SJCRH30 (cell line): Measurements from ENCODE around the gene CD1E. TPM values are rescaled to one million over a fixed set of nuclear protein-coding genes. Genes with fewer than 3 reads are reported as not detected.
"Not testable (repeated sequence)": the region's sequence is repeated elsewhere in the genome, so short reads cannot be mapped to it uniquely, and the experiment has no call there.

Source experiments
- DNase-seq, 2 experiments: peaks; one replicate each; pipeline ENCODE4 v3.0.0-alpha.2; 2015 to 2020
- H3K27ac ChIP-seq: fragments of 250-450 bp; sonication (Bioruptor Pico); 2 replicates; pipeline ENCODE4 v1.5.1; 2020; ENCODE audit warnings: mild to moderate bottlenecking, moderate library complexity
- H3K27me3 ChIP-seq: fragments of 250-450 bp; sonication (Bioruptor Pico); 2 replicates; pipeline ENCODE4 v1.5.1; 2020; ENCODE audit warnings: mild to moderate bottlenecking, moderate library complexity
- H3K36me3 ChIP-seq: fragments of 250-450 bp; sonication (Bioruptor Pico); 2 replicates; pipeline ENCODE4 v1.5.1; 2020; ENCODE audit warnings: mild to moderate bottlenecking, moderate library complexity
- H3K4me1 ChIP-seq: fragments of 250-450 bp; sonication (Bioruptor Pico); 2 replicates; pipeline ENCODE4 v1.5.1; 2020; ENCODE audit warnings: mild to moderate bottlenecking, moderate library complexity
- H3K4me3 ChIP-seq: fragments of 250-450 bp; sonication (Bioruptor Pico); 2 replicates; pipeline ENCODE4 v1.5.1; 2020; ENCODE audit warnings: mild to moderate bottlenecking, moderate library complexity
- H3K9me3 ChIP-seq: fragments of 250-450 bp; sonication (Bioruptor Pico); replicated peaks from 2 replicates; pipeline ENCODE4 v1.5.1; 2020; ENCODE audit warnings: mild to moderate bottlenecking, moderate library complexity
- total RNA-seq: library from RNA; depleted of rRNA; stranded (reverse); fragments of >200 nt; shearing (Covaris generic); gene quantifications from 2 replicates; pipeline ENCODE4 v1.2.3, GENCODE V29; 2014

The CD1E gene
- total RNA-seq, 1 experiment from 2014 or later = 0.34 TPM

DNA sequence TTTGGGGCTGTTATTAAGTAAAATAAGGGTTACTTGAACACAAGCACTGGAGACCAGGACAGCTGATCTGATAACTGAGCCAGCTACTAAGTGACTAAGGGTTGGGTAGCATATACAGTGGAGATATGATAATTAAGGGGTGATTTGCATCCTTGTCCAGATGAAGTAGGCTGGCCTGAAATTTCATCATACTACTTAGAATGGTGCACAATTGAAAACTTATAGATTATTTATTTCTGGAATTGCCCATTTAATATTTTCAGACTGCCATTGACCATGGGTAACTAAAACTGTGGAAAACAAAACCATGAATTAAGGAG lies 18.5 kb upstream of the CD1E start:
- Histone ChIP-seq H3K27me3 (no peaks in the 10 kb centered on the region), H3K36me3 (no peaks in the 10 kb centered on the region), H3K4me1 (no peaks in the 10 kb centered on the region), H3K4me3 (no peak overlapping the region), H3K9me3 (no peaks in the 10 kb centered on the region), H3K27ac (no peak overlapping the region)
- DNase-seq = no peak

DNA sequence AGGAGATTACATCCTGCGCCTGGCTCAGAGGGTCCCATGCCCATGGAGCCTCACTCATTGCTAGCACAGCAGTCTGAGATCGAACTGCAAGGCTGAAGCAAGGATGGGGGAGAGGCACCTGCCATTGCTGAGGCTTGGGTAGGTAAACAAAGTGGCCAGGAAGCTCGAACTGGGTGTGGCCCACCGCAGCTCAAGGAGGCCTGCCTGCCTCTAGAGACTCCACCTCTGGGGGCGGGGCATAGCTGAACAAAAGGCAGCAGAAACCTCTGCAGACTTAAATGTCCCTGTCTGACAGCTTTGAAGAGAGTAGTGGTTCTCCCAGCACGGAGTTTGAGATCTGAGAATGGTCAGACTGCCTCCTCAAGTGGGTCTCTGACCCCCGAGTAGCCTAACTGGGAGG lies 17.3 kb upstream of the CD1E start:
- not testable (repeated sequence) for H3K36me3 ChIP-seq, H3K27ac ChIP-seq, DNase-seq, H3K9me3 ChIP-seq, H3K27me3 ChIP-seq, H3K4me3 ChIP-seq, H3K4me1 ChIP-seq

DNA sequence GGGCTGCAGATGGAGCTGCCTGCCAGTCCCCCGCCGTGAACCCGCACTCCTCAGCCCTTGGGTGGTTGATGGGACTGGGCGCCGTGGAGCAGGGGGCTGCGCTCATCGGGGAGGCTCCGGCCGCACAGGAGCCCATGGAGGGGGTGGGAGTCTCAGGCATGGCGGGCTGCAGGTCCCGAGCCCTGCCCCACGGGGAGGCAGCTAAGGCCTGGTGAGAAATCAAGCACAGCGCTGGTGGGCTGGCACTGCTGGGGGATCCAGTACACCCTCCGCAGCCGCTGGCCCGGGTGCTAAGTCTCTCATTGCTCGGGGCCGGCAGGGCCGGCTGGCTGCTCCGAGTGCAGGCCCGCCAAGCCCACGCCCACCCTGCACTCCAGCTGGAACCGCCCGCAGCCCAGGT lies 4.7 kb upstream of the CD1E start:
- not testable (repeated sequence) for H3K27me3 ChIP-seq, H3K4me1 ChIP-seq, H3K4me3 ChIP-seq, H3K36me3 ChIP-seq, DNase-seq, H3K27ac ChIP-seq, H3K9me3 ChIP-seq

DNA sequence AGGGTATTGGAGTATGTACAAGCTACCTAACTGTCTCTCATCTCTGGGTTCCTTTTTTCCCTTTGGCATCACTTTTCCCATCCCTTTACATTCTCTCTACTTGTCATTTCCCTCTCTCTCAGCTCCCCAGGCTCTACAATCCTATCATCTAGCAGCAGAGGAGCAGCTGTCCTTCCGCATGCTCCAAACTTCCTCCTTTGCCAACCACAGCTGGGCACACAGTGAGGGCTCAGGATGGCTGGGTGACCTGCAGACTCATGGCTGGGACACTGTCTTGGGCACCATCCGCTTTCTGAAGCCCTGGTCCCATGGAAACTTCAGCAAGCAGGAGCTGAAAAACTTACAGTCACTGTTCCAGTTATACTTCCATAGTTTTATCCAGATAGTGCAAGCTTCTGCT lies 561 bp downstream of the CD1E start:
- H3K4me1 ChIP-seq = no peaks in the 10 kb centered on the region
- no peaks in the 10 kb centered on the region for H3K9me3 ChIP-seq
- DNase-seq = no peak
- H3K27ac ChIP-seq = no peak overlapping the region
- no peaks in the 10 kb centered on the region for H3K27me3 ChIP-seq
- no peak overlapping the region for H3K4me3 ChIP-seq
- H3K36me3 ChIP-seq = no peaks in the 10 kb centered on the region

DNA sequence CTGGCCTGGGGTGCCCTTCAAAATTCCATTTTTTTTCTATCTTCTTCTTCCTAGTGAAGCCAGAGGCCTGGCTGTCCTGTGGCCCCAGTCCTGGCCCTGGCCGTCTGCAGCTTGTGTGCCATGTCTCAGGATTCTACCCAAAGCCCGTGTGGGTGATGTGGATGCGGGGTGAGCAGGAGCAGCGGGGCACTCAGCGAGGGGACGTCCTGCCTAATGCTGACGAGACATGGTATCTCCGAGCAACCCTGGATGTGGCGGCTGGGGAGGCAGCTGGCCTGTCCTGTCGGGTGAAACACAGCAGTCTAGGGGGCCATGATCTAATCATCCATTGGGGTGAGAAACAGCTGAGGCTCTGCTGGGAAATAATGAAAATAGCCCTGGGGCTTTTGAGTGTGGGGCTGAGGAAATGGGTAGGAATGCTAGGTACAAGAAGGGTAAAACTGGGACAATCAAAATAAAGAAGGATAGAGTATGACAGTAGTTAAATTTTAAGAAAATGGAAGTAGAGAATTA lies 2.1 kb downstream of the CD1E start:
- Histone ChIP-seq H3K4me3 (no peak overlapping the region), H3K4me1 (no peaks in the 10 kb centered on the region), H3K27me3 (no peaks in the 10 kb centered on the region), H3K36me3 (no peaks in the 10 kb centered on the region), H3K9me3 (no peaks in the 10 kb centered on the region), H3K27ac (no peak overlapping the region)
- DNase-seq = peak; percentile 45 to 51

DNA sequence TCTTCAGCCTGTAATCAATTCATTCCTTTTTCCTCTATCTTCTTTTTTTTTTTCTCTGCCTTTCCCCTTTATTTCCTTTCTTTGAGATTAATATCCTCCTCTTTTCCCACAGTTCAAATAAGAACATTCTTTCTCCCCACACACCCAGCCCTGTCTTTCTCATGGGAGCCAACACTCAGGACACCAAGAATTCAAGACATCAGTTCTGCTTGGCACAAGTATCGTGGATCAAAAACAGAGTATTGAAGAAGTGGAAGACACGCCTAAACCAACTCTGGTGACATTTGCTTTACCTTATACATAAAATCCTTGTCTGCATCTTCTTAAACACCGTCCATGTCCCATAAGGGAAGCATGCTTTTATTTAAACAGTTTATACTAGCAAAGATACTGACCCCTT lies 2.9 kb downstream of the CD1E start:
- Histone ChIP-seq H3K9me3 (no peaks in the 10 kb centered on the region), H3K4me3 (no peak overlapping the region), H3K4me1 (no peaks in the 10 kb centered on the region), H3K27ac (no peak overlapping the region), H3K36me3 (no peaks in the 10 kb centered on the region), H3K27me3 (no peaks in the 10 kb centered on the region)
- no peak for DNase-seq

DNA sequence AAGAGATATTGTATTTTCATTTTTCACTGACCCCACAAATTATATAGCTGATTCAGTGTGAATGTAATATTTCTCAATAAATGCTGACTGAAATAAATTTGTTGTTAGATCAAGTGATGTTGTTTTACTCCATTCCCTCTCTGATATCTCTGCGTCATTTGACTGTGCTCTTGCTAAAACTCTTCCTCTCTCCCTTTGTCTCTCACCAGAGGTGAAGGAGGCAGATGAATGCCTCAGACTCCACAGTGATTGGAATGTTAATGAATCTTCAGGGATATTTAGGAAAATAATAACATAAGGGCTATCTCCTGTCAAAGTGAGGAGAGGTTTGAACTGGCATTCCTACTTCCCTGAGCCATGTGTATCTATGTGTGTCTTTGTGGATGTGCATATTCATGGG lies 3.7 kb downstream of the CD1E start:
- H3K27me3 ChIP-seq = no peaks in the 10 kb centered on the region
- H3K4me1 ChIP-seq = no peaks in the 10 kb centered on the region
- H3K4me3 ChIP-seq = no peak overlapping the region
- H3K27ac ChIP-seq = no peak overlapping the region
- H3K36me3 ChIP-seq = no peaks in the 10 kb centered on the region
- DNase-seq = no peak
- no peaks in the 10 kb centered on the region for H3K9me3 ChIP-seq

DNA sequence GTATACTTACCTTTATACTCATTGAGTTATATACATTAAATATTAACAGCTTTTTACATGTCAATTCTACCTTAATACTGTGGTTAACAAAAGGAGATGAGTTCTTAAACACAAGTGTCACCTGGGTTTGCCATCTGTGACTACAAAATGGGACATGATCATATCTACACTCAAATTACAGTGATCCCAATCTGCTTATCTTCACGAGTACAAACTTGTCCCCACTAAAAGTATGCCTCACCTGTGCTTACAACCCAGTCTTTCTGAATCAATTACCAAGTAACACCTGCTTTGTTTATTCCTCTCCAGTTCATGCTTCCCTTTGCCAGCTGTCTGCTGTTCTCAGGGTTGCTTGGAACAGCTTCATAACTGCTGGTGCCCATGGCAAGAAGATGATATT lies 8.8 kb downstream of the CD1E start:
- H3K4me3 ChIP-seq = no peak overlapping the region
- no peak for DNase-seq
- no peaks in the 10 kb centered on the region for H3K27me3 ChIP-seq
- no peaks in the 10 kb centered on the region for H3K9me3 ChIP-seq
- no peak overlapping the region for H3K27ac ChIP-seq
- H3K4me1 ChIP-seq = no peaks in the 10 kb centered on the region
- no peaks in the 10 kb centered on the region for H3K36me3 ChIP-seq

DNA sequence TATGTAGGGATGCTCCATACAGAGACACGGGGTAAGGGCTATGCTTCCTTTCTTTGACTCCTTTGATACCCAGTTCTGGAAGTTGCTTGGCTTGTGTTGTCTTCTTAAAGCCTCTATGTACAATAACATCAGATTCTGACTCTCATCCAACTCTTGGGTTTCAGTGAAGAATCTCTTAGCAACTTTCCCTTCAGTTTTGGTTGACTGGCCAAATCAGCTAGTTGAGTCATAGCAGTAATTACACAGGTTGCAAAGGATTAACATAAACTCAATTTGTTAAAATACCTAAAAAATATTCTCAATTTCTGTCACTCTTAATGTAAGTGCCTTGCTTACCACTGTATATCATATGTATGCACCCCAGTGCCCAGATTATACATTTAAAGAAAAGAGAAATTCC lies 9.2 kb downstream of the CD1E start:
- Histone ChIP-seq H3K4me1 (no peaks in the 10 kb centered on the region), H3K27ac (no peak overlapping the region), H3K27me3 (no peaks in the 10 kb centered on the region), H3K36me3 (no peaks in the 10 kb centered on the region), H3K4me3 (no peak overlapping the region), H3K9me3 (no peaks in the 10 kb centered on the region)
- no peak for DNase-seq

DNA sequence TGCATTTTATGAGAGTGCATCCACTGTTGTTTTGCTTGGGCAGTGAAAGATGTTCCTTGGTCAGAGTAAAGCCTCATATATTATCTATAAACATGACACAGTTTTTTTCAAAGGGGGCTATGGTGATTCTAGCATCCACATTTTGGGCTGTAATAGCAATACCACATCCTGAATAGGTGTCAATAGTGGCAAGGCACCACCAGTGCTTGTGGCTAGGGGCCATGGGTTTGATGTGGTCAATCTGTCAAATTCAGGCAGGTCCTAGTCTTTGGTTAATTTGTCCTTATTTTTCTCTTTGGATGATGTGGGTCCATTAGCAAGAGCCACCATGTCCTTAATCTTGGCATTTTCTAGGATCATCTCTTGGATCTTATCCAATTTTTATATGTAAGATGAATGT lies 13.1 kb downstream of the CD1E start:
- Histone ChIP-seq H3K4me1 (no peaks in the 10 kb centered on the region), H3K4me3 (no peak overlapping the region), H3K27ac (no peak overlapping the region), H3K27me3 (no peaks in the 10 kb centered on the region), H3K9me3 (no peaks in the 10 kb centered on the region), H3K36me3 (no peaks in the 10 kb centered on the region)
- DNase-seq = no peak

DNA sequence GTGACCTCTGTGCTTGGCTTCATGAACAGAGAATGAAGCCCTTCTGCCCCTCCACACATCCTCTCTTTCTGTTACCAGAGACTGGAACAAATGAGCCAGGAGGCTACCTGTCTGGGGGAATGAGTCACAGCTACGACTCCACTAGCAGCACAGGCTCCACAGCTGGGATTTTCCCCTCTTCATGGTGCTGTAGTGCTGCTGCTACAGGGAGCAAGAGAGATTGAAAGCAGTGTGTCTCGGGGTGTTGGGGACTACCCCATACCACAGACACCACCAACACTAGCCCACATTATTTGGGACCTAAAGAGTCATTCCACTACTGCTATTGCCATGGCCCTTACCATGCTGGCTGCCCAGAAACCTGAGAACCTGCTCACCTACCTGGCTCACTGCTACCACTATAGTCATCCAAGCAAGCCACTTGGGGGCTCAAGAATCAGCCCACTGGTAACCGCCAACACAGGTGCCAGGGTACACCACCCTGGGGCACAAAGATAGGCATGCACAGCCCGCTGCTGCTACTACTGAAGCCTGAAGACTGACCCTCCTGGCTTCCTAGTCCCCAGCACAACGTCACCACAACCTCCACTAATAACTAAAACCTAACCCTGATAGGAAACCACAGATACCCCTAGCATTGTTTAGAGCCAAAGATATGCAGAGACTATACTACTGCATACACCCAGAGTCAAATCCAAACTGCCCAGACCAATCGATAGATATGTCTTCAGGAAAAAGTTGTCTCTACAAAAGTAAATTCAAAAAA lies 17.7 kb downstream of the CD1E start:
- no peaks in the 10 kb centered on the region for H3K36me3 ChIP-seq
- no peaks in the 10 kb centered on the region for H3K27me3 ChIP-seq
- H3K9me3 ChIP-seq = no peaks in the 10 kb centered on the region
- no peak for DNase-seq
- no peaks in the 10 kb centered on the region for H3K4me1 ChIP-seq
- H3K4me3 ChIP-seq = no peak overlapping the region
- no peak overlapping the region for H3K27ac ChIP-seq

DNA sequence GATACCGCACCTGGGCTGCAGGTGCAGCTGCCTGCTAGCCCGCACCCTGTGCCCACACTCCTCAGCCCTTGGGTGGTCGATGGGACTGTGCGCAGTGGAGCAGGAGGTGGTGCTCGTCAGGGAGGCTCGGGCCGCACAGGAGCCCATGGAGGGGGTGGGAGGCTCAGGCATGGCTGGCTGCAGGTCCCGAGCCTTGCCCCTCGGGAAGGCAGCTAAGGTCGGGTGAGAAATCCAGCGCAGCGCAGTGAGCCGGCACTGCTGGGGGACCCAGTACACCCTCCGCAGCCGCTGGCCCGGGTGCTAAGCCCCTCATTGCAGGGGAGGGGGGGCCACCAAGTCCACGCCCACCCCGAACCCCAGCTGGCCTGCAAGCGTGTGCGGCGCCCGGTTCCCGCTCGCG lies 20.4 kb downstream of the CD1E start:
- H3K36me3 ChIP-seq, H3K27me3 ChIP-seq, H3K4me3 ChIP-seq, H3K4me1 ChIP-seq, H3K9me3 ChIP-seq, DNase-seq, H3K27ac ChIP-seq: not testable (repeated sequence)

DNA sequence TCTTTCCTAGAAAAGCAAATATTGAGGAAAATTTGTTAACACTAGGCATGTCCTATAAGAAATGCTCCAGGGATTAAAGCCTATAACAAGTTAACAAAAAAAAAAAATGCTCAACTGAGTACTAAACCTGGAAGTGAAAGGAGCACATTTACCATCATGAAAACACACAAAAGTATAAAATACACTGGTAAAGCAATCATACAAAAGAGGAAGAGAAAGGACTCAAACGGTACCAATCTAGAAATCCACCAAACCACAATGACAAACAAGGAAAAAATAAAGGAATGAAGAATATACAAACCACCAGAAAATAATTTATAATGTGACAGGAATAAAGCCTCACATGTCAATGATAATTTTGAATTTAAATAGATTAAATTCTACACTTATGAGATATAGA lies 21.2 kb downstream of the CD1E start:
- Histone ChIP-seq H3K27me3 (no peaks in the 10 kb centered on the region), H3K36me3 (no peaks in the 10 kb centered on the region), H3K4me3 (no peak overlapping the region), H3K9me3 (no peaks in the 10 kb centered on the region), H3K27ac (no peak overlapping the region), H3K4me1 (no peaks in the 10 kb centered on the region)
- no peak for DNase-seq

DNA sequence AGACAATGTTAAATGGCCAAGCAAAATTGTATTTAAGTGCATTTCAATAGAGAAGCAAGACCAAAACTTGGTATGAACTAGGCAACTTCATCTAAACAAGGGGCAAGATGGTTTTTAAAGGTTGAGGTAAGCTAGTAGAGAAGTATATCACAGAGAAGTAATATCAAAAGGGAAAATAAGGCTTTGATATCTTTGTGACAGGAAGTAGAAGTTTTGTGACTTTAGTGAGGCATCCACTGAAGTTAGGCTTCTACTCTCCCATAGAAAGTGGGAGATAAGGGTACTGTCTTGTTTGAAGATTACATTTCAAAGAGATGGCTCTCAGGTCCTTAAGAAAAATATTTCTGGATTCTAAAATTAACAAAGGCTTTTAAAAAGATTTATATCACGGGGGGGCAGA lies 36.6 kb downstream of the CD1E start:
- no peak overlapping the region for H3K27ac ChIP-seq
- no peaks in the 10 kb centered on the region for H3K27me3 ChIP-seq
- no peak for DNase-seq
- no peak overlapping the region for H3K4me3 ChIP-seq
- H3K4me1 ChIP-seq = no peaks in the 10 kb centered on the region
- H3K9me3 ChIP-seq = no peaks in the 10 kb centered on the region
- no peaks in the 10 kb centered on the region for H3K36me3 ChIP-seq

DNA sequence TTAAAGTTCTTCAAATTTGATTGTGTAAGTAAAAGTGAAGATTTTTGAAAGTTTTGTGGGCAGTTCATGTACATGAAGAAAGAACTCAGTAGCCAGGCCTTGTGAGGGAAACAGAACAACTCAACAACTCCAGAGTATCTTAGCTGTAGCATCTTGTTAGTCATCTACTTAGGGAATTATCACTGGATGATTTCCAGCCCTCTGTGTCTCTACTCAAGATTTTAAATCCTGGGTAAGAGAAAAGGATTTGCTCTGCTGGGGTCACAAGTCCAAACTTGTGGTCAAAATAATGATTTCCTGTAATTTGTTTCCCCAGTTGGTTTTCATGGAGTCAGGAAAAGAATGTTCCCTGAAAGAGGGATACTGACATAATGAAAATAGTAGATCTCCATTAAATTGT lies 37.4 kb downstream of the CD1E start:
- H3K27ac ChIP-seq = no peak overlapping the region
- no peaks in the 10 kb centered on the region for H3K9me3 ChIP-seq
- H3K36me3 ChIP-seq = no peaks in the 10 kb centered on the region
- no peak overlapping the region for H3K4me3 ChIP-seq
- no peaks in the 10 kb centered on the region for H3K27me3 ChIP-seq
- DNase-seq = no peak
- H3K4me1 ChIP-seq = no peaks in the 10 kb centered on the region

DNA sequence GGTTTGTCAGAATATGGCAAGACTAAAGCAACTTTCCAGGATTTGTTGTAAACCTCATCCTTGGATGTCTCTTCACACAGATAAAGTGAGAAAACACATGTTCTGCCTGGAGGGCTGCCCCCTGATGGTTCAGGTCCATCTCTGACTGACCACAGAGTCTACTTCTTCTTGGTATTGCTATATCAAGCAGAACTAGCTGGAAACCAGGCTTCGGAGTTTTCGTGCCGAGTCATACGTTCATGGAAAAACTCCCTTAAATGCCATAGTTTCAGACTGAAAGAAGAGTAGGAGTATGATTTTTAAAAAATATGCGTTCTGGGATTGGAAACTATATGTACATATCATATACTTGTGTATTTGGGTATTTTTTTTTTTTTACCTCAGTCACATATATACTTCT lies 39.8 kb downstream of the CD1E start:
- Histone ChIP-seq H3K27me3 (no peaks in the 10 kb centered on the region), H3K4me3 (no peak overlapping the region), H3K4me1 (peaks cover under 1% of the 10 kb centered on the region; the same call in 1 of the 2 replicates), H3K27ac (no peak overlapping the region), H3K9me3 (no peaks in the 10 kb centered on the region), H3K36me3 (no peaks in the 10 kb centered on the region)
- DNase-seq = no peak
